GM18870 (cell line): Measurements from ENCODE around the gene LTBP4.

Experiments
- ATAC-seq: cut with Tn5 transposase; IDR thresholded peaks from one replicate; pipeline ENCODE4 v1.9.1; 2021; ENCODE audit warnings: moderate library complexity; ENCODE audit not compliant: unreplicated experiment

LTBP4 gene

DNA sequence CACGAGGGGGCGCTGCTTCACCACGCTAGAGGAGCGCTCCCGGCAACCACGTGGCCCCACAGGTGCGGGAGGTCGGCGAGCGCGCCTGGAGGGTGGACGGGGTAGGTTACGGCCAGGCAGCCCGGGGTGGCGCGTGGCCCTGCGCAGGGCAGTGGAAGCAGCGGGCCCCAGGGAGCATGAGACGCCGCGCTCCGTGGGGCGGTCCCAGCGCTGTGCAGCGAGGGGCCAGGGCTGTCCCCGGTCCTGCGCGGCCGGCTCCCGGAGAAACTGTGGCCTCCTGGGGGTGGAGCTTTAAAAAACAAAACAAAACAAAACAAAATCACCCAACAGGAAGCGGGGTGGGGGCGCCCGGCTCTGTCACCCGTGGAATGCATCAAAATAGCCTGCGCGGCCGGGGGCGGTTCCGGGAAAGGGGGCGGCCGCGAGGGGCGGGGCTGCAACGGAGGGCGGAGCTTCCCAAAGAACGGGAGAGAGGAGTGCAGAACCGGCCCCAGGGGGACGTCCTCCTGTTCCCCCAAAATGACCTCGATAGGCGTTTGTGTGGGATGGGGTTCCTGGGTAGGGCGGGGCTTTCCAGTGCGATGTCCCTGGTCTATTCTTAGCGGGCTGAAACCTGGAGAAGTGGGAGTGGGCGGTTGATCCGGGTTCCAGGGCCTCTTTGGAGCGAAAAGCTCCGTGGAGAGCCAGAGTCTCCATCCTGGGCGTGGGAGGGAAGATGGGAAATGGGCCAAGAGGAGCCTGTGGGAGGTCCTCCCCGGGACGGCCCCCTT is 61.9 kb downstream of the LTBP4 start:
- peak; percentile 55 for ATAC-seq

- ATAC-seq = no peak
Observed at GRCh38 chr19:40663695-40664692, 62.8 kb downstream of the LTBP4 start.

- no peak for ATAC-seq
Observed at GRCh38 chr19:40666803-40667438, 65.8 kb downstream of the LTBP4 start.

- no peak for ATAC-seq
Observed at GRCh38 chr19:40667602-40668001, 66.4 kb downstream of the LTBP4 start.

DNA sequence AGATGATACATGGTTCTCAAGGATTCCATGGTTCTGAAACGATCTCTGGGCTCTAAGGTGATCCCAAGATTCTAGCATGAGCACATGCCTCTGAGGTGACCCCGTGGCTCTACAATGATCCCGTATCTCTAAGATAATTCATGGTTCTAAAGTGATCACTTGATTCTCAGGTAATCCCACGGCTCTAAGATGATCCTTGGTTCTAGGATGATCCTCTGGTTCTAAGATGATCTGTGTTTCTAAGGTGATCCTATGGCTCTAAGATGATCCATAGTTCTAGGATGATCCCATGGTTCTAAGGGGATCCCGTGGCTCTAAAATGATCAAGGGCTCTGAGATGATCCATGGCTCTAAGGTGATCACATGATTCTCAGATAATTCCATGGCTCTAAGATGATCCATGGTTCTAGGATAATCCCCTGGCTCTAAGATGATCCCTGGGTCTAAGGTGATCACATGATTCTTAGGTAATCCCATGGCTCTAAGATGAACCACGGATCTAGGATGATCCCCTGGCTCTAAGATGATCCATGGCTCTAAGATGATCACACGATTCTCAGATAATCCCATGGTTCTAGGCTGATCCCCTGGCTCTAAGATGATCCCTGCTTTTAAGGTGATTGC is 67.9 kb downstream of the LTBP4 start:
- ATAC-seq = no peak

DNA sequence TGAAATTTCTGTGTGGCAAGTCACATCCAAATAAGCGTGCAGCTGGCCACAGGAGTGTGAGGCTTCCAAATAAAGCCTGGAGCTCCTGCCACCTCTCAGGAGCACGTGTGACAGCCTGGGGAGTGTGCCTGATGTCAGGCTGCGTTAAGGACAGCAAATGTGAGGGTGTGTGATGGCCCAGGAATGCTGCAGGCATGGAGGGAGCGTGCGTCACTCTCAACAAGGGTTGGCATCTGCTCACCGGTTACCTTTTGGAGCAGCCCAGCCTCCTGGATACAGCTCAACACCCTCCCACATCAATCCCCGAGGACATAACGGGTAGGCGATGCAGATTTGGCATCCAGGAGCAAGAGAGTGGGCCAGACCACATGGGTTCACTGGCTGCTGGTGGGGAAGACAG is 70.2 kb downstream of the LTBP4 start:
- no peak for ATAC-seq

GRCh38 chr19:40672038-40672437 is 70.9 kb downstream of the LTBP4 start:
- ATAC-seq = no peak

GRCh38 chr19:40672573-40673299 is 71.6 kb downstream of the LTBP4 start:
- ATAC-seq = no peak

GRCh38 chr19:40673397-40673796 is 72.2 kb downstream of the LTBP4 start:
- ATAC-seq = no peak

GRCh38 chr19:40674291-40674690 is 73.1 kb downstream of the LTBP4 start:
- no peak for ATAC-seq

GRCh38 chr19:40677156-40677555 is 76.0 kb downstream of the LTBP4 start:
- no peak for ATAC-seq
